A549 (cell line): Measurements from ENCODE around the gene HBZ.

Source experiments
- CTCF ChIP-seq: fragments of >200 bp; sonication (Bioruptor Twin); formaldehyde crosslinking; IDR thresholded peaks from 3 replicates; pipeline ENCODE4 v1.5.1; 2016
- HDAC2 ChIP-seq: fragments of 200-600 bp; sonication (generic); IDR thresholded peaks from 2 replicates; pipeline ENCODE4 v1.6.1; 2016
- POLR2A ChIP-seq: IDR thresholded peaks from 2 replicates; pipeline ENCODE4 v1.6.1; 2012; ENCODE audit warnings: mild to moderate bottlenecking, low read length
- REST ChIP-seq: fragments of 200-600 bp; sonication (generic); IDR thresholded peaks from 2 replicates; pipeline ENCODE4 v1.6.1; 2016; ENCODE audit warnings: antibody characterized with exemption, mild to moderate bottlenecking, moderate library complexity

- TF ChIP-seq POLR2A (no peak), CTCF (no peak), HDAC2 (no peak), REST (no peak)
Observed at GRCh38 chr16:183005-183404, 30.6 kb downstream of the HBZ start.
